Body of pancreas (tissue), 4 donors: ENCODE measurements around the gene FBXL2. TPM values are rescaled to one million over a fixed set of nuclear protein-coding genes. Genes with fewer than 3 reads are reported as not detected.
"Not testable (repeated sequence)": the region's sequence is repeated elsewhere in the genome, so short reads cannot be mapped to it uniquely, and the experiment has no call there.

Experiments
- ATAC-seq: fragments of 150-250 bp; one replicate; pipeline ENCODE4 v1.9.1; 2016
- DNase-seq, 4 donors: peaks; one replicate each; pipeline ENCODE4 v3.0.0-alpha.2; 2019
- H3K27ac ChIP-seq, 4 donors: fragments of 200-600 bp; sonication (generic); 1 replicate in 3 of 4; 2 replicates in 1 of 4; pipeline versions ENCODE4 v1.5.1 to v1.6.1; 2016 to 2019; ENCODE audit warnings: mild to moderate bottlenecking in 1 of 4, mixed read lengths in 1 of 4, moderate library complexity in 1 of 4
- H3K27me3 ChIP-seq, 2 donors: fragments of 200-600 bp; sonication (generic); one replicate each; pipeline ENCODE4 v1.6.0; 2016; ENCODE audit warnings: mild to moderate bottlenecking in 1 of 2
- H3K36me3 ChIP-seq, 2 donors: fragments of 200-600 bp; sonication (generic); replicated peaks in 1 of 2; 2 replicates each; pipeline ENCODE4 v1.5.1; 2016; ENCODE audit warnings: low read depth in 2 of 2; ENCODE audit not compliant: insufficient read depth in 1 of 2
- H3K4me1 ChIP-seq: fragments of 200-600 bp; sonication (generic); one replicate; pipeline ENCODE4 v1.6.0; 2016
- H3K4me3 ChIP-seq, 2 donors: fragments of 200-600 bp; sonication (generic); 1 replicate in 1 of 2; 2 replicates in 1 of 2; pipeline ENCODE4 v1.5.1; 2016 to 2019
- H3K9me3 ChIP-seq, 3 donors: fragments of 200-600 bp; sonication (generic); 1 replicate in 2 of 3; 2 replicates in 1 of 3; pipeline ENCODE4 v1.5.1; 2016
- POLR2A ChIP-seq, 3 donors: fragments of 450-650 bp; IDR thresholded peaks; one replicate each; pipeline ENCODE4 v1.6.1; 2016; ENCODE audit warnings: antibody characterized with exemption in 3 of 3, mild to moderate bottlenecking in 2 of 3
- WGBS, 2 donors: methylation state at CpG; one replicate each; pipeline ENCODE4 v1.1.5; 2017; 5-methylcytosine and 5-hydroxymethylcytosine counted together
- intact Hi-C: fragments of 100-400 bp; cut with DNase I; formaldehyde crosslinking; loops from one replicate; pipeline ENCODE4 v1.15.1; 2023
- total RNA-seq, 2 donors: library from RNA; depleted of rRNA; stranded (reverse); fragments of >200 nt; gene quantifications; one replicate each; pipeline ENCODE4 v1.1.0, GENCODE V29; 2016
- TF ChIP-seq, protein P1 (sequence below), 7 experiments: fragments of 450-650 bp in 4 of 7; fragments of 200-600 bp in 3 of 7; sonication (generic) in 3 of 7; IDR thresholded peaks; one replicate each; pipeline ENCODE4 v1.5.1; 2016 to 2019; ENCODE audit warnings: antibody characterized with exemption in 7 of 7

FBXL2 gene
- total RNA-seq, 2 donors from 2014 or later: 5.3 to 6.7 TPM

DNA sequence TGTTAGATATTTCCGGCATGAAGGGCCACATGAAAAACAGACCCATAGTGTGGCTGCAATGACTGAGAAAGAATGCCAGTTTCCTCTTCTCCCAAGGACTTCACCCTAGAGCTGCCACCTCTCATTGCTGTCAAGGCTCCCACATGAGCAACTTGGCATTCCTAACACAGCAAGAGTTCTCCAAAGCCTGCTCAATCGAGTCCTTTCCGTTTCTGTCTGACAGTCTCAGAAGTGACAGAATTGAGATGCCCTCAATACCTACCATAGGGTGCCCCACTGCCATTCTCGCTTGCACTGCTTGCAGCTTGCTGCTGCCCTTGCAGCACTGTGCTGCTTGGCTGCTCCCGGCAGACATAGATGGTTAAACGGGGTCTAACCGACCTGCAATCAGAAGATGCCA, 118.7 kb downstream of the FBXL2 start:
- no peak for TF ChIP-seq POLR2A (IDR thresholded peaks at IDR 0.05)
- TF ChIP-seq, protein P1, sequence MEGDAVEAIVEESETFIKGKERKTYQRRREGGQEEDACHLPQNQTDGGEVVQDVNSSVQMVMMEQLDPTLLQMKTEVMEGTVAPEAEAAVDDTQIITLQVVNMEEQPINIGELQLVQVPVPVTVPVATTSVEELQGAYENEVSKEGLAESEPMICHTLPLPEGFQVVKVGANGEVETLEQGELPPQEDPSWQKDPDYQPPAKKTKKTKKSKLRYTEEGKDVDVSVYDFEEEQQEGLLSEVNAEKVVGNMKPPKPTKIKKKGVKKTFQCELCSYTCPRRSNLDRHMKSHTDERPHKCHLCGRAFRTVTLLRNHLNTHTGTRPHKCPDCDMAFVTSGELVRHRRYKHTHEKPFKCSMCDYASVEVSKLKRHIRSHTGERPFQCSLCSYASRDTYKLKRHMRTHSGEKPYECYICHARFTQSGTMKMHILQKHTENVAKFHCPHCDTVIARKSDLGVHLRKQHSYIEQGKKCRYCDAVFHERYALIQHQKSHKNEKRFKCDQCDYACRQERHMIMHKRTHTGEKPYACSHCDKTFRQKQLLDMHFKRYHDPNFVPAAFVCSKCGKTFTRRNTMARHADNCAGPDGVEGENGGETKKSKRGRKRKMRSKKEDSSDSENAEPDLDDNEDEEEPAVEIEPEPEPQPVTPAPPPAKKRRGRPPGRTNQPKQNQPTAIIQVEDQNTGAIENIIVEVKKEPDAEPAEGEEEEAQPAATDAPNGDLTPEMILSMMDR (IDR thresholded peaks at IDR 0.05): no peak
- Histone ChIP-seq H3K27me3 (no peaks in the 10 kb centered on the region), H3K4me1 (no peaks in the 10 kb centered on the region), H3K36me3 (peaks cover 31 to 45% of the 10 kb centered on the region in 2 donors), H3K9me3 (no peaks in the 10 kb centered on the region), H3K27ac (no peak overlapping the region), H3K4me3 (no peak overlapping the region)
- intact Hi-C loops: no loop called here
- DNase-seq (no peak), ATAC-seq (no peak)
- WGBS, 2 donors: 84 to 91% methylated on average over 7 of the region's 7 CpGs

DNA sequence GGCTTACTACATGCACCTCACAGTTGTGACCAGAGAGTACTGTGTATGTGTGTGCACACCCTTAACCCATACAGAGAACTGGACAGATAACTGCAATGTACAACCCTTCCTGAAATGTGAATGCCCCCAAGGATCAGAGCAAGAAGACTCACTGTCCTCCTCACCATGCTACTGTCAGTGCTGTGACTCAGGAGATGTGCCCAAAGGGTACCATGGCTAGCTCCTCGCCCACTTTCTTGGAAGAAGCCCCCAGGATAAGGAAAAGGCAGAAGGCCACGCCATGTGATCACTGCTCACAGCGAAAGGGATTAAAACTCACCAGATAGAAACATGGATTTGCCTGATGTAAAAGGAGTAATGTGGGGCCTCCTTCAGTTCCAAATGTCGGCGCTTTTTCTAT, 121.2 kb downstream of the FBXL2 start:
- ATAC-seq: no peak
- DNase-seq: no peak
- Histone ChIP-seq H3K27ac (no peak overlapping the region), H3K9me3 (no peaks in the 10 kb centered on the region), H3K36me3 (peaks cover 38 to 46% of the 10 kb centered on the region in 2 donors), H3K27me3 (no peaks in the 10 kb centered on the region), H3K4me1 (no peaks in the 10 kb centered on the region), H3K4me3 (no peak overlapping the region)
- intact Hi-C loops: no loop called here
- TF ChIP-seq, protein P1 (IDR thresholded peaks at IDR 0.05): no peak
- TF ChIP-seq POLR2A (IDR thresholded peaks at IDR 0.05): no peak
- 98% methylated on average over 5 of the region's 5 CpGs for WGBS, 2 donors

DNA sequence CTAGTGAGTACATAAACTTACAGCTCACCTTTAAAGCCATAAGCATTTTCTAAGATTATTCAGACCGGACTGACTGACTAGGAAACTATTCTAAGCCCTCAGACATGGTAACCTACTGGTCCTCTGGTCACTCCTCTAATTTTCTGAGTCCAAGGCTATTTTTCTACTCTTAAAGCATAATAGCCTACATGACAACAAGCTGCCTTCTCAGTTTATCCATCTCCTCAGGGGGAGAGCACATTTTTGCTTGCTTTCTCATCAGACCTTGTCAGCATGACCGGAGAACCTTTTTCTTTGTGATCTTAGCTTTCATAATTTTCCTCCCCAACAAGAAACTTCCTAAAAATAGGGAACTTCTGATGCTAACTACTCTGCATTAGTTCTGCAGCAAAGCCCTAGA, 124.5 kb downstream of the FBXL2 start:
- peaks cover 34 to 43% of the 10 kb centered on the region in 2 donors for H3K36me3 ChIP-seq
- TF ChIP-seq POLR2A (IDR thresholded peaks at IDR 0.05): no peak
- TF ChIP-seq, protein P1 (IDR thresholded peaks at IDR 0.05): no peak

DNA sequence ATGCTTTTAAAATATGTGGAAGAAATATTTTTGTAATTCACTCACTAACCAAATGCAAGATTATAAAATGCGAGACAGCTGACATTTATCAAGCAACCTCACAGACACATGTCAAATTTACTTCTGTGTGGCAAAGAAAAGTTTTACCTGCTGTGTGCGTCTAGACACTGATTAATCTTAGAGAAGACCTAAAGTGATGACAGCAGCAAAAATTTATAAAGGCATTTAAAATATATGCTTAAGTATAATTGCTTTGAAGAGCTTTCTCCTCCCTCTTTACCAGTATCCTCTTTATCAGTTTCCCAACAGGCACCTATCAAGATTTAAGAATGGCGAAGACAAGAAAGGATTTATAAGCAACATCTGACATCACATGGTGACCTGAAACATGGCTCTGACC, 125.7 kb downstream of the FBXL2 start:
- intact Hi-C loops: no loop called here
- WGBS, 2 donors: 96 to 97% methylated on average over 3 of the region's 3 CpGs
- TF ChIP-seq POLR2A (IDR thresholded peaks at IDR 0.05): no peak
- TF ChIP-seq, protein P1 (IDR thresholded peaks at IDR 0.05): no peak
- DNase-seq: no peak
- peaks cover 30 to 40% of the 10 kb centered on the region in 2 donors for H3K36me3 ChIP-seq
- H3K4me1 ChIP-seq: no peaks in the 10 kb centered on the region
- H3K9me3 ChIP-seq: no peaks in the 10 kb centered on the region
- ATAC-seq: no peak
- no peak overlapping the region for H3K27ac ChIP-seq
- no peak overlapping the region for H3K4me3 ChIP-seq
- H3K27me3 ChIP-seq: no peaks in the 10 kb centered on the region

More for the DNA sequence above, 124.5 kb downstream of the FBXL2 start:
- Histone ChIP-seq H3K4me1 (no peaks in the 10 kb centered on the region), H3K27me3 (no peaks in the 10 kb centered on the region), H3K4me3 (no peak overlapping the region), H3K9me3 (no peaks in the 10 kb centered on the region), H3K27ac (no peak overlapping the region)
- intact Hi-C loops: no loop called here
- no peak for DNase-seq
- no peak for ATAC-seq
- 82 to 97% methylated on average over 2 of the region's 2 CpGs for WGBS, 2 donors

GRCh38 chr3:33403756-33404155, 126.5 kb downstream of the FBXL2 start:
- ATAC-seq: no peak
- intact Hi-C loops: no loop called here
- H3K36me3 ChIP-seq: peaks cover 23 to 43% of the 10 kb centered on the region in 2 donors

GRCh38 chr3:33410816-33411215, 133.6 kb downstream of the FBXL2 start:
- ATAC-seq, H3K4me1 ChIP-seq, H3K27ac ChIP-seq, intact Hi-C loops, H3K4me3 ChIP-seq, H3K27me3 ChIP-seq, H3K9me3 ChIP-seq, DNase-seq: not testable (repeated sequence)
- peaks cover 0 to 25% of the 10 kb centered on the region in 2 donors for H3K36me3 ChIP-seq
- WGBS, 2 donors: 95 to 96% methylated on average over 3 of the region's 3 CpGs

More at GRCh38 chr3:33403756-33404155, 126.5 kb downstream of the FBXL2 start:
- Histone ChIP-seq H3K4me1 (no peaks in the 10 kb centered on the region), H3K27me3 (no peaks in the 10 kb centered on the region), H3K27ac (no peak overlapping the region), H3K4me3 (no peak overlapping the region), H3K9me3 (no peaks in the 10 kb centered on the region)
- DNase-seq: no peak
- 95% methylated on average over 6 of the region's 6 CpGs for WGBS, 2 donors
- TF ChIP-seq, protein P1 (IDR thresholded peaks at IDR 0.05): no peak
- no peak for TF ChIP-seq POLR2A (IDR thresholded peaks at IDR 0.05)
